ENCODE measurements around the gene GSDME.

GSDME gene

DNA sequence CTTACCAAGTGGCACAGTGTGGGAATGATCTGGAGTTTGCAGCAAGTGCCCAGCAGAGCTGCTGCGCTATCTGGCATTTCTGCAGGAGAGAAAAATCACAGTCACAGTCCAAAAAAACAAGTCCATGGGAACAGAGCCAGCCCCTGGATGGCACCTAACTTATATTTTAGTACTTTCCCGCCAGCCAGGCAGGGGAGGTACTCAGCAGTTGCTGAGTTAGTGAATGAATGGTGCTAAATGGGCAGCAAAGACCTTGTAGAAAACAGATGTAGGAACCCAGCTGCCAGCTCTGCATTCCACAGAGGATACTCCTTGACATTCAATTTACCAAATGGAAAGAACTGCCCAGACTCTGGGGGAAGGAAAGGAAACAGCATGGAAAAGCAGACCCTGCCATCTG lies 54.5 kb downstream of the GSDME start:
- Histone ChIP-seq H3K79me1 (ENCODE audit: low read depth, low read length) (no peaks in the 10 kb centered on the region), H2BK12ac (ENCODE audit: low read length) (no peak overlapping the region), H3K9ac (ENCODE audit: low read depth, low read length, poor library complexity) (no peak overlapping the region), H3K27ac (replicated peaks; ENCODE audit: low read length) (no peak overlapping the region), H2AFZ (ENCODE audit: low read length) (no peak overlapping the region), H4K91ac (ENCODE audit: low read depth, low read length, poor library complexity) (no peak overlapping the region), H3K14ac (ENCODE audit: low read length) (no peak overlapping the region), H3K18ac (ENCODE audit: low read length) (no peak overlapping the region), H3K36me3 (replicated peaks in 1 of 2; ENCODE audit: control insufficient read depth in 2 of 2, insufficient read depth in 2 of 2, low read length in 2 of 2) (peaks cover 0 to 20% of the 10 kb centered on the region in 2 donors), H3K27me3 (ENCODE audit: control insufficient read depth in 3 of 3, insufficient read depth in 3 of 3, low read depth in 1 of 3, low read length in 3 of 3) (no peaks in the 10 kb centered on the region), H3K4ac (ENCODE audit: low read length) (no peak overlapping the region), H3K23ac (ENCODE audit: low read depth, low read length, poor library complexity) (no peak overlapping the region), H2AK5ac (ENCODE audit: low read depth, low read length) (no peak overlapping the region), H2BK120ac (ENCODE audit: low read depth, low read length) (no peak overlapping the region), H3K9me3 (replicated peaks in 1 of 2; ENCODE audit: control insufficient read depth in 2 of 2, insufficient read depth in 1 of 2, low read depth in 1 of 2, low read length in 2 of 2) (peaks cover 0 to 4% of the 10 kb centered on the region in 2 donors), H2BK5ac (ENCODE audit: low read length) (no peak overlapping the region), H2BK15ac (ENCODE audit: low read length) (no peak overlapping the region), H3K4me1 (ENCODE audit: control insufficient read depth in 2 of 2, insufficient read depth in 1 of 2, low read depth in 1 of 2, low read length in 2 of 2) (peaks cover 11 to 15% of the 10 kb centered on the region in 2 donors), H3K4me2 (ENCODE audit: insufficient read depth, low read length, poor library complexity, severe bottlenecking) (no peak overlapping the region), H4K8ac (ENCODE audit: low read depth, low read length) (no peak overlapping the region), H3K4me3 (ENCODE audit: low read length in 2 of 2) (no peak overlapping the region)
- DNase-seq (ENCODE audit: low spot score), result no peak
- WGBS, 2 donors (ENCODE audit: extremely low coverage in 2 of 2, insufficient read length in 2 of 2, insufficient replicate concordance in 1 of 2), result no CpG with 5 or more reads among the region's 2 CpGs

DNA sequence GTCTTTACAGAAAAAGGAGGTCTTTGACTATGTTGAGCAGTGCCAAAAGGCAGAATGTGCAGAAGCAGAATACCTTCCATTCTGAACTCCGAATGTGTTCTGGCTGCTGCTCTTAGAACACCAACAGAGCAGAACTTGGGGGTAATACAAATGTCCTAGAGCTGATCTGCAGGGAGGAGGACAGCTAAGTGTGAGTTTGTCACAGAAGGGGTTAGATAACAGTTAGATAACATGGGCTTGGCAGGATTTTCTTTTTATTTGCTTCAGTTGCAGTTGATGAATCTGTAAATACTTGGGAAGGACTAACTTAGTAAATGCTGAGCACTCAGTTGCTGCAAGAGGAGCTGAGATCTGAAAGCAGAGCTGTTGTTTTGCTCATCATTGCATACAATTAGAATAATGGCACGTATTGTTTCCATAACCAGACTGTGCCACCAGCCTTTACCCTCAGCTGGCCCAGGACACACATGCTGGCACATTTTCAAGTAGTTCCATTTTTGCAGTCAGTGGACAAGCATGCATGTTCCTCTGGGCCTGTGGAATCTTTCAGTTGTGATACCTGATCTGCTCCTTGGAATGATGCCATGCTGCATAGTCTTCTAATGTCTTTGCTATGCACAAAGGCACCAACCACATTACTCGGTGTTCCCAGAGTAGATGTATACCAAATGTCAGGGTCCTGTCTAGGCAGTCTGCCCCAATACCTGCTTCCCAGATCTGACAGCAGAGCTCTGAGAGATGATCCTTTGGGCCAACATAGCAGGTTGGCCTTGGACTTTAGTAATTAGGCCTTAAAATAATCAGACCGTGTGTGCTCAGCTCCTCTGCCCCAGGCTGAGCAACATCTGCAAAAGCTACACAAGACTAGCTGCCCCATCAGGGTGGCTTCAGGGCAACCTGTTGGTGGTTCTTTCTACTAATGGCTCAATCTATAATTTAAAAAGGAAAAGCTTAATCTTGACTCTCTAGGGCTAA lies 55.7 kb downstream of the GSDME start:
- Histone ChIP-seq H2AFZ (ENCODE audit: low read length) (no peak overlapping the region), H2BK120ac (ENCODE audit: low read depth, low read length) (no peak overlapping the region), H3K4me2 (ENCODE audit: insufficient read depth, low read length, poor library complexity, severe bottlenecking) (no peak overlapping the region), H3K4me1 (ENCODE audit: control insufficient read depth in 2 of 2, insufficient read depth in 1 of 2, low read depth in 1 of 2, low read length in 2 of 2) (peaks cover 11 to 15% of the 10 kb centered on the region in 2 donors), H2BK15ac (ENCODE audit: low read length) (no peak overlapping the region), H3K36me3 (replicated peaks in 1 of 2; ENCODE audit: control insufficient read depth in 2 of 2, insufficient read depth in 2 of 2, low read length in 2 of 2) (peaks cover 0 to 14% of the 10 kb centered on the region in 2 donors), H2AK5ac (ENCODE audit: low read depth, low read length) (no peak overlapping the region), H3K27me3 (ENCODE audit: control insufficient read depth in 3 of 3, insufficient read depth in 3 of 3, low read depth in 1 of 3, low read length in 3 of 3) (no peaks in the 10 kb centered on the region), H3K79me1 (ENCODE audit: low read depth, low read length) (no peaks in the 10 kb centered on the region), H3K27ac (replicated peaks; ENCODE audit: low read length) (no peak overlapping the region), H4K91ac (ENCODE audit: low read depth, low read length, poor library complexity) (no peak overlapping the region), H3K9ac (ENCODE audit: low read depth, low read length, poor library complexity) (no peak overlapping the region), H2BK12ac (ENCODE audit: low read length) (no peak overlapping the region), H3K23ac (ENCODE audit: low read depth, low read length, poor library complexity) (no peak overlapping the region), H3K18ac (ENCODE audit: low read length) (no peak overlapping the region), H4K8ac (ENCODE audit: low read depth, low read length) (no peak overlapping the region), H3K4me3 (ENCODE audit: low read length in 2 of 2) (no peak overlapping the region), H3K9me3 (replicated peaks in 1 of 2; ENCODE audit: control insufficient read depth in 2 of 2, insufficient read depth in 1 of 2, low read depth in 1 of 2, low read length in 2 of 2) (no peaks in the 10 kb centered on the region), H3K14ac (ENCODE audit: low read length) (no peak overlapping the region), H3K4ac (ENCODE audit: low read length) (no peak overlapping the region), H2BK5ac (ENCODE audit: low read length) (no peak overlapping the region)
- no peak for DNase-seq (ENCODE audit: low spot score)
- WGBS, 2 donors (ENCODE audit: extremely low coverage in 2 of 2, insufficient read length in 2 of 2, insufficient replicate concordance in 1 of 2), result no CpG with 5 or more reads among the region's 4 CpGs

DNA sequence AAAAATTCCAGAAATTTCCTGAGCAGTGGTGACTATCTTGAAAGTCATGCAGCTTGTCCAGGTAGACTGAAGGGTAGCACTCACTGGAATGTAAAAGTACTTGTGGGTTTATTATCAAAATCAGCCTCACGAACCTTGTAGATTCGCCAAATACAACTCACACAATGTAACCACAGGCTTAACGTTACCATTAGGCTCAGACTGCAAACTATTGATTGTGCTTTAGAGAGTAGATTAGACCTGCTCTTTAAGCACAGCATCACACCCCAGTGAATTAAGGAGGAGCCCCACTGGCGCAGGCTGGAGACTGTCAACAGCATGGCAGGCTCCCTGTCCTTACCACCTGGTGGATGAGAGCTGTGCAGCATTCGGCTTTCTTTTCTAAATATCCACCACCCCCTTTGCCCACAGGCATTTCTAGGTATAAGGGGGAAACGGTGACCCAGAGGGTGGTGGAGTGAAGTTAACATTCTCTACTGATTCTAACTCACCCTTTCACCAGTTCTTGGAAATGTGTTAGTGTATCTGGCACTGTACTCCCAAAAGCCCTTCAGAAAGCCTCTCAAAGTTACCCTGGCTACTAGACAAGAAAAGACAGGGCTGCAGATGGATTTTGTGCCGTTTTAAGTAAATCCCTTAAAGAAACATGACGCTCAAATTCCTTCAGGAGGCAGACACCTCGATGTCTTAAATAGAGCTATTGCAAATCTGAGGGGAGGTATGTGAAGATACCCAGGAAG lies 56.6 kb downstream of the GSDME start:
- Histone ChIP-seq H3K4me2 (ENCODE audit: insufficient read depth, low read length, poor library complexity, severe bottlenecking) (no peak overlapping the region), H3K79me1 (ENCODE audit: low read depth, low read length) (no peaks in the 10 kb centered on the region), H2BK120ac (ENCODE audit: low read depth, low read length) (no peak overlapping the region), H3K27me3 (ENCODE audit: control insufficient read depth in 3 of 3, insufficient read depth in 3 of 3, low read depth in 1 of 3, low read length in 3 of 3) (no peaks in the 10 kb centered on the region), H4K8ac (ENCODE audit: low read depth, low read length) (no peak overlapping the region), H2BK15ac (ENCODE audit: low read length) (no peak overlapping the region), H2BK5ac (ENCODE audit: low read length) (no peak overlapping the region), H3K4me3 (ENCODE audit: low read length in 2 of 2) (no peak overlapping the region), H3K14ac (ENCODE audit: low read length) (no peak overlapping the region), H3K27ac (replicated peaks; ENCODE audit: low read length) (no peak overlapping the region), H2BK12ac (ENCODE audit: low read length) (no peak overlapping the region), H3K9me3 (replicated peaks in 1 of 2; ENCODE audit: control insufficient read depth in 2 of 2, insufficient read depth in 1 of 2, low read depth in 1 of 2, low read length in 2 of 2) (no peaks in the 10 kb centered on the region), H2AFZ (ENCODE audit: low read length) (no peak overlapping the region), H3K36me3 (replicated peaks in 1 of 2; ENCODE audit: control insufficient read depth in 2 of 2, insufficient read depth in 2 of 2, low read length in 2 of 2) (peaks cover 0 to 8% of the 10 kb centered on the region in 2 donors), H4K91ac (ENCODE audit: low read depth, low read length, poor library complexity) (no peak overlapping the region), H3K18ac (ENCODE audit: low read length) (no peak overlapping the region), H3K4ac (ENCODE audit: low read length) (no peak overlapping the region), H3K9ac (ENCODE audit: low read depth, low read length, poor library complexity) (no peak overlapping the region), H3K23ac (ENCODE audit: low read depth, low read length, poor library complexity) (no peak overlapping the region), H2AK5ac (ENCODE audit: low read depth, low read length) (no peak overlapping the region), H3K4me1 (ENCODE audit: control insufficient read depth in 2 of 2, insufficient read depth in 1 of 2, low read depth in 1 of 2, low read length in 2 of 2) (peaks cover 11 to 12% of the 10 kb centered on the region in 2 donors)
- no CpG with 5 or more reads among the region's 9 CpGs for WGBS, 2 donors (ENCODE audit: extremely low coverage in 2 of 2, insufficient read length in 2 of 2, insufficient replicate concordance in 1 of 2)
- DNase-seq (ENCODE audit: low spot score), result no peak
